Breast epithelium (tissue), 3 donors: Measurements from ENCODE around the gene BRCA2.

Source experiments
- CTCF ChIP-seq, 3 donors: fragments of 450-650 bp; IDR thresholded peaks; one replicate each; pipeline ENCODE4 v1.5.1; 2016 to 2017; ENCODE audit warnings: antibody characterized with exemption in 3 of 3, mild to moderate bottlenecking in 3 of 3, moderate library complexity in 3 of 3
- POLR2A ChIP-seq: fragments of 450-650 bp; IDR thresholded peaks from one replicate; pipeline ENCODE4 v1.6.1; 2016; ENCODE audit warnings: antibody characterized with exemption, mild to moderate bottlenecking, moderate library complexity
- POLR2AphosphoS5 ChIP-seq, 3 donors: sonication (generic); formaldehyde crosslinking; IDR thresholded peaks; one replicate each; pipeline ENCODE4 v1.6.1; 2017; ENCODE audit warnings: antibody characterized with exemption in 3 of 3

DNA sequence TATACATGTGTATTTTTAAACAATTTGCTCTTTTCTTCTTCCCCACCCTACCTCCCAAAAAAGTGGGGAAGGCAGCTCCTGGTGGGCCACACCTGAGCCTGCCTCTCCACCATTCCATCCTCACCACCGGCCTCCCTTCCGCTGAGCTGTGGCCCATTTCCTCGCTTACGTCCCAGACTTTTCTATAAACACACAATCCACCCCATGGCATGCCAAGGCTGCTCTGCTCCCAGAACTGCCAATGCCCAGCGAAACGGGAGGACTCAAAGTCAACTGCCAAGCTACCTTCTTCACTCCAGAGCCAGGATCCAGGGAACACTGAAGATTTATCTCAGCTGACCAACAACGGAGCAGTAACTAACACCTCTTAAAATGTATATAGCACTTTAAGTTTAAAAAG is 109.8 kb downstream of the BRCA2 start:
- TF ChIP-seq CTCF (IDR thresholded peaks at IDR 0.05) (no peak), POLR2A (no peak), POLR2AphosphoS5 (IDR thresholded peaks at IDR 0.05) (no peak)
